ENCODE results near the gene NR4A1. TPM values are rescaled to one million over a fixed set of nuclear protein-coding genes. Genes with fewer than 3 reads are reported as not detected.

Gene NR4A1
- total RNA-seq, 1 experiment from 2014 or later, result 12.5 TPM

- Histone ChIP-seq H3K4me3 (ENCODE audit: low read depth, low read length, poor library complexity, severe bottlenecking) (no peak overlapping the region), H3K27me3 (replicated peaks; ENCODE audit: insufficient read depth, low read depth, low read length, poor library complexity) (no peaks in the 10 kb centered on the region), H3K9me3 (ENCODE audit: low read depth, low read length, poor library complexity, severe bottlenecking) (no peaks in the 10 kb centered on the region), H3K4me1 (ENCODE audit: insufficient read depth, low read length, poor library complexity, severe bottlenecking) (peaks cover 24% of the 10 kb centered on the region), H3K27ac (ENCODE audit: low read depth, low read length, poor library complexity, severe bottlenecking) (peak overlapping the region; percentile 23), H3K36me3 (ENCODE audit: insufficient read depth, low read length, poor library complexity, severe bottlenecking) (peaks cover 3% of the 10 kb centered on the region)
- no peak for DNase-seq (ENCODE audit: low spot score)
- no TSS peak for BruUV-seq (replicated peaks)
- TF ChIP-seq CTCF (conservative IDR thresholded peaks at IDR 0.05; ENCODE audit: low read depth, low read length) (no peak), EZH2 (IDR thresholded peaks at IDR 0.05; ENCODE audit: borderline replicate concordance, low read depth, low read length, poor library complexity, severe bottlenecking) (no peak)
- CTCF ChIA-PET, result interaction anchor here (0.6 to 4.7 kb wide), 5 partner anchors 14 to 79 kb away, joined by 3 to 46 read pairs (median 3); no protein-coding TSS in a partner anchor
- intact Hi-C loops (cut with micrococcal nuclease; ENCODE audit: unreplicated experiment), result no loop called here
- POLR2A ChIA-PET (ENCODE audit: low non-redundant PET), result no interaction called here
Measured at GRCh38 chr12:52082669-52082987, 31.4 kb downstream of the NR4A1 start.

- Histone ChIP-seq H3K4me1 (ENCODE audit: insufficient read depth, low read length, poor library complexity, severe bottlenecking) (peaks cover 24% of the 10 kb centered on the region), H3K27me3 (replicated peaks; ENCODE audit: insufficient read depth, low read depth, low read length, poor library complexity) (no peaks in the 10 kb centered on the region), H3K9me3 (ENCODE audit: low read depth, low read length, poor library complexity, severe bottlenecking) (no peaks in the 10 kb centered on the region), H3K4me3 (ENCODE audit: low read depth, low read length, poor library complexity, severe bottlenecking) (no peak overlapping the region), H3K27ac (ENCODE audit: low read depth, low read length, poor library complexity, severe bottlenecking) (peak overlapping the region; percentile 23), H3K36me3 (ENCODE audit: insufficient read depth, low read length, poor library complexity, severe bottlenecking) (no peaks in the 10 kb centered on the region)
- intact Hi-C loops (cut with micrococcal nuclease; ENCODE audit: unreplicated experiment), result loop anchor here (1.0 kb wide), 1 partner anchor 58 kb away; no protein-coding TSS in a partner anchor
- ChIA-PET CTCF (interaction anchor here (0.6 to 4.7 kb wide), 5 partner anchors 15 to 80 kb away, joined by 3 to 46 read pairs (median 3); no protein-coding TSS in a partner anchor), POLR2A (ENCODE audit: low non-redundant PET) (no interaction called here)
- peak; percentile 72 for DNase-seq (ENCODE audit: low spot score)
- no TSS peak for BruUV-seq (replicated peaks)
- TF ChIP-seq EZH2 (IDR thresholded peaks at IDR 0.05; ENCODE audit: borderline replicate concordance, low read depth, low read length, poor library complexity, severe bottlenecking), result no peak
- peak; percentile 99 for TF ChIP-seq CTCF (conservative IDR thresholded peaks at IDR 0.05; ENCODE audit: low read depth, low read length)
Measured at GRCh38 chr12:52082988-52083637, 31.9 kb downstream of the NR4A1 start.

GRCh38 chr12:52083638-52083996 lies 32.4 kb downstream of the NR4A1 start:
- Histone ChIP-seq H3K9me3 (ENCODE audit: low read depth, low read length, poor library complexity, severe bottlenecking) (no peaks in the 10 kb centered on the region), H3K36me3 (ENCODE audit: insufficient read depth, low read length, poor library complexity, severe bottlenecking) (no peaks in the 10 kb centered on the region), H3K27ac (ENCODE audit: low read depth, low read length, poor library complexity, severe bottlenecking) (no peak overlapping the region), H3K4me3 (ENCODE audit: low read depth, low read length, poor library complexity, severe bottlenecking) (no peak overlapping the region), H3K27me3 (replicated peaks; ENCODE audit: insufficient read depth, low read depth, low read length, poor library complexity) (no peaks in the 10 kb centered on the region), H3K4me1 (ENCODE audit: insufficient read depth, low read length, poor library complexity, severe bottlenecking) (peaks cover 24% of the 10 kb centered on the region)
- CTCF ChIA-PET, result interaction anchor here (1.0 to 4.7 kb wide), 4 partner anchors 15 to 80 kb away, joined by 3 to 46 read pairs (median 14); no protein-coding TSS in a partner anchor
- TF ChIP-seq CTCF (conservative IDR thresholded peaks at IDR 0.05; ENCODE audit: low read depth, low read length) (no peak), EZH2 (IDR thresholded peaks at IDR 0.05; ENCODE audit: borderline replicate concordance, low read depth, low read length, poor library complexity, severe bottlenecking) (no peak)
- intact Hi-C loops (cut with micrococcal nuclease; ENCODE audit: unreplicated experiment), result loop anchor here (1.0 kb wide), 1 partner anchor 58 kb away; no protein-coding TSS in a partner anchor
- DNase-seq (ENCODE audit: low spot score), result no peak
- BruUV-seq (replicated peaks), result no TSS peak
- POLR2A ChIA-PET (ENCODE audit: low non-redundant PET), result no interaction called here

Measured in A673 (cell line).